Measurements from ENCODE around the gene SYT3. TPM values are rescaled to one million over a fixed set of nuclear protein-coding genes. Genes with fewer than 3 reads are reported as not detected.

The SYT3 gene
- total and polyA plus RNA-seq, 2 of the 8 experiments (the other 6 are each of a cell fraction or from before 2014, with no cell fraction given) = 6.7 to 17.3 TPM

DNA sequence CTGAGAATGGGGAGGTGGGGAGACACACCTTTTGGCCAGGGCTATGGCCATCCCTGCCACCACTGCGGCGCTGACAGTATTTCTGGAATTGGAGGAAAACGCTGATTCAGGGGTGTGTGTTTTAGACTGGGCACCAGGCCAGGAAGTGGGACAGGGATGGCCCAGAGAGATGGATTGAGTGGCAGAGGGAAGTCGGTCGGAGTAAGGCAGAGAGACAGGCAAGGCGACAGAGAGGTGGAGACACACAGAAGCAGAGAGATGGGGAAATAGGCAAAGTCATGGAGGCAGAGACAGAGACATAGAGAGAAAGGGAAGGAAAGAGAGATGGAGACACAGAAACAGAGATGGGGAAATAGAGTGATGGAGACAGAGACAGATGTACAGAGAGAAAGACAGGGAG is 5.4 kb upstream of the SYT3 start:
- no peak overlapping the region for H4K5ac ChIP-seq (ENCODE audit: insufficient read length, low read depth, low read length)
- no peak overlapping the region for H4K8ac ChIP-seq (ENCODE audit: extremely low read depth, insufficient read depth, low read length)
- ChIA-PET POLR2A (ENCODE audit: partially characterized antibody) (no interaction called here), CTCF (ENCODE audit: partially characterized antibody) (interaction anchor here (0.9 to 1.2 kb wide), 2 partner anchors 88 to 107 kb away, joined by 3 to 5 read pairs; no protein-coding TSS in a partner anchor)
- H3K27ac ChIP-seq (ENCODE audit: low read depth, low read length) = no peak overlapping the region
- peaks cover 10% of the 10 kb centered on the region; the same call in 1 of the 2 replicates for H3K23me2 ChIP-seq (ENCODE audit: low read depth, low read length)
- no peak overlapping the region for H3K18ac ChIP-seq (ENCODE audit: extremely low read depth, low read length)
- no peak overlapping the region for H3K23ac ChIP-seq (ENCODE audit: insufficient read length)
- no peak overlapping the region for H2BK120ac ChIP-seq (replicated peaks; ENCODE audit: low read depth, low read length)
- DNase-seq (ENCODE audit: low read depth in 1 of 2, low spot score in 2 of 2) (no peak), FAIRE-seq (no peak)
- H2BK20ac ChIP-seq (ENCODE audit: low read length) = no peak overlapping the region
- H4K20me1 ChIP-seq (replicated peaks in 1 of 2; ENCODE audit: control insufficient read depth in 1 of 2, insufficient read depth in 2 of 2, low read length in 2 of 2) = no peaks in the 10 kb centered on the region
- no peak overlapping the region for H3K4me2 ChIP-seq (ENCODE audit: insufficient read depth in 1 of 2, low read depth in 2 of 2, low read length in 2 of 2)
- no peaks in the 10 kb centered on the region; a peak in 1 of 8 replicates for H3K36me3 ChIP-seq (ENCODE audit: control insufficient read depth in 2 of 4, insufficient read depth in 4 of 4, low read length in 3 of 4)
- no peak overlapping the region for H2BK12ac ChIP-seq (ENCODE audit: low read depth, low read length)
- H3K27me3 ChIP-seq (replicated peaks in 1 of 4; ENCODE audit: control insufficient read depth in 3 of 4, extremely low read depth in 1 of 4, insufficient read depth in 3 of 4, low read length in 3 of 4) = peaks cover 0 to 21% (median 12%) of the 10 kb centered on the region in 4 experiments; a peak in 5 of 7 replicates
- 80% methylated on average over 6 of the region's 6 CpGs; no CpG with 5 or more reads in 1 of the 2 experiments for WGBS, 2 experiments (ENCODE audit: extremely low coverage in 1 of 2, insufficient coverage in 1 of 2, insufficient read length in 1 of 2, insufficient replicate concordance in 2 of 2, low coverage in 1 of 2, low lambda C conversion rate in 2 of 2, missing lambda C conversion rate in 1 of 2)
- H3K56ac ChIP-seq (replicated peaks; ENCODE audit: insufficient read length, low read depth, low read length) = no peak overlapping the region
- no peaks in the 10 kb centered on the region for H3K79me2 ChIP-seq (ENCODE audit: control insufficient read depth in 1 of 2, insufficient read depth in 2 of 2, low read length in 2 of 2)
- no peak overlapping the region for H2BK5ac ChIP-seq (ENCODE audit: low read depth, low read length)
- H2BK15ac ChIP-seq (ENCODE audit: low read length) = no peak overlapping the region
- no peak overlapping the region for H2AK5ac ChIP-seq (ENCODE audit: low read depth, low read length)
- no peaks in the 10 kb centered on the region for H3K79me1 ChIP-seq (ENCODE audit: low read depth, low read length)
- no peak overlapping the region for H2AFZ ChIP-seq (ENCODE audit: low read length)
- H3K14ac ChIP-seq (ENCODE audit: insufficient read length) = no peak overlapping the region
- no peak overlapping the region for H4K91ac ChIP-seq (replicated peaks; ENCODE audit: insufficient read length, low read length)
- H3K9me3 ChIP-seq (ENCODE audit: insufficient read depth in 2 of 2, low read depth in 1 of 2, low read length in 1 of 2) = no peaks in the 10 kb centered on the region
- no peak overlapping the region for H3K4me3 ChIP-seq (ENCODE audit: extremely low read depth in 1 of 4, insufficient read depth in 2 of 4, low read depth in 3 of 4, low read length in 4 of 4)
- TF ChIP-seq SP4 (IDR thresholded peaks at IDR 0.05; ENCODE audit: low read length) (no peak), POLR2AphosphoS5 (IDR thresholded peaks at IDR 0.05; ENCODE audit: low read depth, low read length) (no peak), SAP30 (IDR thresholded peaks at IDR 0.05; ENCODE audit: insufficient read depth, insufficient replicate concordance, low read length) (no peak), KDM1A (IDR thresholded peaks at IDR 0.05; ENCODE audit: borderline replicate concordance, low read length) (no peak), ZNF274 (IDR thresholded peaks at IDR 0.05; ENCODE audit: borderline replicate concordance, extremely low read depth, low read length) (no peak), TEAD4 (IDR thresholded peaks at IDR 0.05; ENCODE audit: low read depth, low read length) (no peak), RAD21 (IDR thresholded peaks at IDR 0.05 in 1 of 2, conservative IDR thresholded peaks at IDR 0.05 in 1 of 2; ENCODE audit: low read depth in 2 of 2, low read length in 2 of 2) (no peak)
- TF ChIP-seq, protein P1, sequence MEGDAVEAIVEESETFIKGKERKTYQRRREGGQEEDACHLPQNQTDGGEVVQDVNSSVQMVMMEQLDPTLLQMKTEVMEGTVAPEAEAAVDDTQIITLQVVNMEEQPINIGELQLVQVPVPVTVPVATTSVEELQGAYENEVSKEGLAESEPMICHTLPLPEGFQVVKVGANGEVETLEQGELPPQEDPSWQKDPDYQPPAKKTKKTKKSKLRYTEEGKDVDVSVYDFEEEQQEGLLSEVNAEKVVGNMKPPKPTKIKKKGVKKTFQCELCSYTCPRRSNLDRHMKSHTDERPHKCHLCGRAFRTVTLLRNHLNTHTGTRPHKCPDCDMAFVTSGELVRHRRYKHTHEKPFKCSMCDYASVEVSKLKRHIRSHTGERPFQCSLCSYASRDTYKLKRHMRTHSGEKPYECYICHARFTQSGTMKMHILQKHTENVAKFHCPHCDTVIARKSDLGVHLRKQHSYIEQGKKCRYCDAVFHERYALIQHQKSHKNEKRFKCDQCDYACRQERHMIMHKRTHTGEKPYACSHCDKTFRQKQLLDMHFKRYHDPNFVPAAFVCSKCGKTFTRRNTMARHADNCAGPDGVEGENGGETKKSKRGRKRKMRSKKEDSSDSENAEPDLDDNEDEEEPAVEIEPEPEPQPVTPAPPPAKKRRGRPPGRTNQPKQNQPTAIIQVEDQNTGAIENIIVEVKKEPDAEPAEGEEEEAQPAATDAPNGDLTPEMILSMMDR (IDR thresholded peaks at IDR 0.05; ENCODE audit: control extremely low read depth in 1 of 3, insufficient read depth in 1 of 3, low read depth in 1 of 3, low read length in 3 of 3) = no peak
- H3K4me1 ChIP-seq (replicated peaks in 1 of 4; ENCODE audit: control insufficient read depth in 3 of 4, insufficient read depth in 4 of 4, low read length in 3 of 4) = peaks cover 0 to 5% (median 4%) of the 10 kb centered on the region in 4 experiments; a peak in 6 of 7 replicates
- H3K9ac ChIP-seq (replicated peaks in 1 of 4; ENCODE audit: extremely low read depth in 1 of 4, low read depth in 3 of 4, low read length in 3 of 4) = no peak overlapping the region
- no peak overlapping the region for H3K4ac ChIP-seq (replicated peaks; ENCODE audit: insufficient read length, low read depth, low read length)

Measured in H1 (cell line).